ENCODE measurements around the gene PAWR. TPM values are rescaled to one million over a fixed set of nuclear protein-coding genes. Genes with fewer than 3 reads are reported as not detected.

PAWR gene
- total and polyA plus RNA-seq, 9 of the 15 experiments (the other 6 are each of a cell fraction or from before 2014, with no cell fraction given) = 0.82 TPM; not detected in 8

GRCh38 chr12:79682593-79682992 is 8.2 kb downstream of the PAWR start:
- TF ChIP-seq PURB (CRISPR knock-in tag; IDR thresholded peaks at IDR 0.05; ENCODE audit: low read depth) (no peak), TCFL5 (CRISPR knock-in tag; conservative IDR thresholded peaks at IDR 0.05) (no peak), PRMT5 (CRISPR knock-in tag; IDR thresholded peaks at IDR 0.05) (no peak), ZNF644 (tag; IDR thresholded peaks at IDR 0.05; ENCODE audit: low read depth) (no peak), CREM (IDR thresholded peaks at IDR 0.05; ENCODE audit: low read depth) (no peak), MCM7 (IDR thresholded peaks at IDR 0.05) (no peak), SMC3 (conservative IDR thresholded peaks at IDR 0.05; ENCODE audit: insufficient read depth, low read depth, low read length) (no peak), ZKSCAN8 (CRISPR knock-in tag; IDR thresholded peaks at IDR 0.05) (no peak), ZKSCAN3 (CRISPR knock-in tag; IDR thresholded peaks at IDR 0.05) (no peak), NFRKB (IDR thresholded peaks at IDR 0.05; ENCODE audit: low read depth) (no peak), ZNF41 (CRISPR knock-in tag; conservative IDR thresholded peaks at IDR 0.05) (no peak), E4F1 (CRISPR knock-in tag; IDR thresholded peaks at IDR 0.05; ENCODE audit: borderline replicate concordance) (no peak), ZBTB12 (CRISPR knock-in tag; IDR thresholded peaks at IDR 0.05) (no peak), ELF4 (CRISPR knock-in tag; IDR thresholded peaks at IDR 0.05) (no peak), NFATC3 (IDR thresholded peaks at IDR 0.05) (no peak), ZC3H11A (IDR thresholded peaks at IDR 0.05; ENCODE audit: low read depth, low read length) (no peak)
- TF ChIP-seq, protein P1, sequence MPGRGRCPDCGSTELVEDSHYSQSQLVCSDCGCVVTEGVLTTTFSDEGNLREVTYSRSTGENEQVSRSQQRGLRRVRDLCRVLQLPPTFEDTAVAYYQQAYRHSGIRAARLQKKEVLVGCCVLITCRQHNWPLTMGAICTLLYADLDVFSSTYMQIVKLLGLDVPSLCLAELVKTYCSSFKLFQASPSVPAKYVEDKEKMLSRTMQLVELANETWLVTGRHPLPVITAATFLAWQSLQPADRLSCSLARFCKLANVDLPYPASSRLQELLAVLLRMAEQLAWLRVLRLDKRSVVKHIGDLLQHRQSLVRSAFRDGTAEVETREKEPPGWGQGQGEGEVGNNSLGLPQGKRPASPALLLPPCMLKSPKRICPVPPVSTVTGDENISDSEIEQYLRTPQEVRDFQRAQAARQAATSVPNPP (IDR thresholded peaks at IDR 0.05; ENCODE audit: borderline replicate concordance, insufficient read depth, insufficient read length) = no peak
- no peak overlapping the region for H3K4me3 ChIP-seq
- 0% methylated on average over 1 of the region's 1 CpG for WGBS (ENCODE audit: insufficient coverage, low coverage, missing lambda C conversion rate)
- no peaks in the 10 kb centered on the region for H3K79me2 ChIP-seq (ENCODE audit: control insufficient read depth, insufficient read depth, low read length)
- H3K27ac ChIP-seq (ENCODE audit: extremely low read depth, low read depth, low read length) = no peak overlapping the region
- in situ Hi-C loops (cut with MboI) (no loop called here), intact Hi-C loops (cut with micrococcal nuclease) (no loop called here)
- ChIA-PET POLR2A (no interaction called here), CTCF (ENCODE audit: low intra/inter-chr PET ratio) (no interaction called here)
- ATAC-seq (no peak), FAIRE-seq (no peak), DNase-seq (ENCODE audit: extremely low read depth in 1 of 4, low spot score in 3 of 4) (no peak)
- H3K4me2 ChIP-seq (ENCODE audit: insufficient read depth, low read length) = no peak overlapping the region
- no peaks in the 10 kb centered on the region for H3K9me3 ChIP-seq (replicated peaks; ENCODE audit: control insufficient read depth, insufficient read depth, low read depth, low read length)
- H3K9ac ChIP-seq (ENCODE audit: insufficient read depth in 1 of 2, low read depth in 2 of 2, low read length in 2 of 2) = no peak overlapping the region
- H2AFZ ChIP-seq (ENCODE audit: low read depth, low read length) = no peak overlapping the region
- BruUV-seq (replicated peaks) = no TSS peak
- H3K9me1 ChIP-seq (ENCODE audit: control insufficient read depth, insufficient read depth, low read length) = no peaks in the 10 kb centered on the region
- H3K36me3 ChIP-seq (ENCODE audit: control insufficient read depth, insufficient read depth, low read length) = no peaks in the 10 kb centered on the region
- no peaks in the 10 kb centered on the region for H3K4me1 ChIP-seq (replicated peaks in 1 of 2; ENCODE audit: control insufficient read depth in 2 of 2, insufficient read depth in 2 of 2, low read length in 2 of 2)
- H3K27me3 ChIP-seq (ENCODE audit: control insufficient read depth in 2 of 2, insufficient read depth in 2 of 2, low read length in 2 of 2) = no peaks in the 10 kb centered on the region
- no peaks in the 10 kb centered on the region for H4K20me1 ChIP-seq (replicated peaks; ENCODE audit: control insufficient read depth, insufficient read depth, low read length)

Measured in K562 (cell line).